Neuron (in vitro differentiated cells): ENCODE measurements around the gene CMKLR1.

Experiments used
- H2AFZ ChIP-seq: one replicate; pipeline ENCODE4 v1.6.1; 2013; ENCODE audit warnings: low read depth, mild to moderate bottlenecking, inconsistent platforms, low read length, moderate library complexity
- H3K27me3 ChIP-seq: one replicate; pipeline ENCODE4 v1.6.1; 2013; ENCODE audit warnings: low read length; ENCODE audit not compliant: insufficient read depth
- H3K36me3 ChIP-seq: one replicate; pipeline ENCODE4 v1.6.1; 2013; ENCODE audit warnings: low read length; ENCODE audit not compliant: insufficient read depth
- H3K4me1 ChIP-seq: one replicate; pipeline ENCODE4 v1.6.1; 2013; ENCODE audit warnings: low read length; ENCODE audit not compliant: insufficient read depth
- H3K4me3 ChIP-seq: 2 replicates; pipeline ENCODE4 v1.5.1; 2013; ENCODE audit warnings: mild to moderate bottlenecking, low read length, moderate library complexity
- H3K9me3 ChIP-seq: one replicate; pipeline ENCODE4 v1.6.1; 2013; ENCODE audit warnings: low read length

The CMKLR1 gene

DNA sequence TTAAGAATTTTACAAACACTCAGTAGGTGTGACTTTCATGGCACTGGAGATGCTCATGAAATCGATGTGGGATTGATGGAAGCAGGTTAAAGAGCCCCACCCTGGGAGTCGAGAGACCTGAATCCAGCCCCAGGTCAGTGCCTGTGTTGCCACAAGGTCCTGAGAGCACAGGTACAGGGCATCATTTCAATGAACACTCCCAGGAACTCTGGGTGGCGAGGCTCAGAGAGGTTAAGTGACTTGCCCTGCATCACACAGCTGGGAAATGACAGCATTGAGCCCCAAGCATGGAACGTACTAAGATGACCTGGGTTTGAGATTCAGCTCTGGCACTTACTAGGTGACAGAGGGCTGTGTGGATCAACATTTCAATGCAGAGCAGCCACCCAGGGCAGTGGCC, 98.2 kb downstream of the CMKLR1 start:
- H3K4me1 ChIP-seq, result peaks cover 3% of the 10 kb centered on the region
- no peaks in the 10 kb centered on the region for H3K36me3 ChIP-seq
- H2AFZ ChIP-seq, result no peak overlapping the region
- H3K9me3 ChIP-seq, result peaks cover 2% of the 10 kb centered on the region
- no peak overlapping the region for H3K4me3 ChIP-seq
- no peaks in the 10 kb centered on the region for H3K27me3 ChIP-seq

DNA sequence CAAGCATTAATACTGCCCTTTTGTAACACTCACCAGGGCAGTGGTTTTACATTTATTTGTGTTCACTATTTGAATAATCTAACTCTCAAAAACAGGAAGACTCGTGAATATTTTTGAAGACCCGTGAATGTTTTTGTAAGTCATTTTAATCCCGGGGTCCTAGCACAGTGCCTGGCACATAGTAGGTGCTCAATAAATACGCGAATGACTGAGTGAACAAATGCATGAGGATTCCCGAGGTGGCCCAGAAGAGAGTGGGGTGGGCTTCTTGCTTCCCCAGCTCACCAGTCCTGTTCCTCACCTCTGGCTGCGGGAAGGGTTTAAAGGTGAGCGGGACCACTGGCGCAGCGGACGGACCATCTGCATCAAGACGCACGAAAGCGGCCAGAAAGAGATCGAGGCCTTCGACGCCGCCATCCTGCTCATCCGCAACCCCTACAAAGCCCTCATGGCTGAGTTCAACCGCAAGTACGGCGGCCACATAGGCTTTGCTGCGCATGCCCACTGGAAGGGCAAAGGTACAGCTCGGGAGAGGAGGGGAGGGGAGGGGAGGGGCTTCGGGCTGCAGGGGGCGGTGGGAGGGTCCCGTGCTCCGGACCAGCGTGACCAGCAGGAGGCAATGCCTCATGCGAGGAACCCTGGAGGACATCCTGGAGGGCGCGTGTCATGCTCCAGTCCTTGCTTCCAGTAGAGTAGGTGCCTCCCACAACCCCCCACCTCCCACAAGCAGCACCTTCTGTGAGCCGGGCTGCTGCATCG, 98.9 kb downstream of the CMKLR1 start:
- H3K9me3 ChIP-seq, result peaks cover 2% of the 10 kb centered on the region
- H3K4me3 ChIP-seq, result no peak overlapping the region
- H2AFZ ChIP-seq, result no peak overlapping the region
- H3K4me1 ChIP-seq, result peaks cover 10% of the 10 kb centered on the region
- H3K27me3 ChIP-seq, result no peaks in the 10 kb centered on the region
- no peaks in the 10 kb centered on the region for H3K36me3 ChIP-seq

DNA sequence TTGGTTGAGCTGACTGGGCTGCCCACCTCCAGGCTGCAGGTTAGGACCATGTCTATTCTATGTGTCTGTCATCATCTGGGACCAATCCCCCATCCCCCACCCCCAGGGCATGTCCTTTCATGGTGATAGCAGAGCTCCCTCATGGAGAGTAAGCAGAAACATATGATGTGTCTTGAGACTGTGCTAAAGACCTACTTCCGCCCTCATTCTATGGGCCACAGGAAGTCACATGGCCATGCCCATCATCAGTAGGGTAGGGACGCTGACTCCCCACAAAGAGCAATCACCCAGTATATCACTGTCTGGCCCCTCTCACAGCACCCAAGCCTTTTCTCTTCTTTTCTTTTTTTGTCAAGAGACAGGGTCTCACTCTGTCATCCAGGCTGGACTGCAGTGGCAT, 99.7 kb downstream of the CMKLR1 start:
- Histone ChIP-seq H3K36me3 (no peaks in the 10 kb centered on the region), H2AFZ (no peak overlapping the region), H3K4me3 (no peak overlapping the region), H3K4me1 (peaks cover 14% of the 10 kb centered on the region), H3K27me3 (no peaks in the 10 kb centered on the region), H3K9me3 (peaks cover 2% of the 10 kb centered on the region)

DNA sequence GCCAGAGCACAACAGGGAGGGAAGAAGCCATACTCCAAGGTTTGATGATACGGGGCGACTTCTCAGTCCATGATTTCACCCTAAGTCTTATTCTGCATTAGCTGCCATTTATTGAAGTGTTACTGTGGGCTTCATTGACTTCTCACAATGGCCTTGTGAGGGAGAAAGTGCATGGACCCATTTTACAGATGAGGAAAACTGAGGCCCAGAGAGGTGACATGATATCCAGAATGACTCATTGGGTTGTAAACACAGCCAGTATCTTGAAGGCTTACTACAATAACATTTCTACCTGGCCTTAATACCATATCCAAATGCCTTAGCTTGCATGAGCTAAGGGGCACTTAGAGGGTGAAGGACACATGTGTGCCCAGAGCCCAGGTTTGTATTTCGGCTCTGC, 100.6 kb downstream of the CMKLR1 start:
- Histone ChIP-seq H3K36me3 (no peaks in the 10 kb centered on the region), H3K4me3 (no peak overlapping the region), H3K9me3 (peaks cover 2% of the 10 kb centered on the region), H3K4me1 (peaks cover 14% of the 10 kb centered on the region), H2AFZ (no peak overlapping the region), H3K27me3 (no peaks in the 10 kb centered on the region)
